BJ (cell line): ENCODE results near the gene MDK. TPM values are rescaled to one million over a fixed set of nuclear protein-coding genes. Genes with fewer than 3 reads are reported as not detected.

Experiments used
- CTCF ChIA-PET: fragments of 350-600 bp; formaldehyde crosslinking; extraction: SDS; loops from one replicate; lab custom pipeline; 2021; ENCODE audit warnings: antibody characterized with exemption, inconsistent platforms; lab: Yijun Ruan, JAX
- POLR2A ChIA-PET: fragments of 300-600 bp; sonication (Branson Sonifier 250); formaldehyde crosslinking; extraction: SDS; loops from one replicate; lab custom pipeline; 2021; ENCODE audit warnings: antibody characterized with exemption; lab: Charles Lee
- DNase-seq: peaks from one replicate; pipeline ENCODE4 v3.0.0-alpha.2; 2011; ENCODE audit warnings: low read depth
- H3K27me3 ChIP-seq: 2 replicates; pipeline ENCODE4 v1.6.0; 2011; ENCODE audit warnings: low read length; ENCODE audit not compliant: control insufficient read depth, insufficient read depth
- H3K36me3 ChIP-seq: 2 replicates; pipeline ENCODE4 v1.5.1; 2011; ENCODE audit warnings: low read length; ENCODE audit not compliant: control insufficient read depth, insufficient read depth
- H3K4me3 ChIP-seq: 2 replicates; pipeline ENCODE4 v1.5.1; 2011; ENCODE audit warnings: low read depth, mild to moderate bottlenecking, control low read depth, low read length
- polyA plus RNA-seq: library from polyadenylated mRNA; depleted of rRNA; stranded (reverse); fragments of >200 nt; gene quantifications from 2 replicates; pipeline ENCODE4 v1.2.3, GENCODE V29; 2011
- TF ChIP-seq, protein P1 (sequence below): IDR thresholded peaks from 2 replicates; pipeline ENCODE4 v1.5.1; 2011; ENCODE audit warnings: low read depth, mild to moderate bottlenecking, control low read depth, inconsistent platforms, low read length, moderate library complexity; ENCODE audit not compliant: insufficient read depth

The MDK gene
- polyA plus RNA-seq, 1 experiment = 91.9 TPM

DNA sequence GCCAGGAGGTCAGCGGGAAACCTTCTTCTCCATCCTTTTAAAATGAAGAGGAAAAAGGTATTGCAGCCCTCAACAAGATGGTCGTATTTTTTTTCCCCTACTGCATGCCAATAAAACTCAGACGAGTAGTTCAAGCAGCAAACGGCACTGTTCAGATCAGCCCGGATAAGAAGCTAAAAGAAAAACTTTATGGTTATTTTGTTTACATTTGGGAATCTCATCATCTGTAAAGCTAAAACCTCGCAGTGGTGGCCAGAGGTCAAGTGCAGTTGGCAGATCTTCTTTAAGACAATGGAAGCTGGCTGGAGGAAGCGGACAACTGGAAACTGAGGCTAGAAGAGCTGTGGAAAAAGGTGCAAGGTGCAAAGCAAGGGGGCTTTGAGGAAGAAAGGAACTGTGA is 41.1 kb downstream of the MDK start:
- CTCF ChIA-PET = interaction anchor here (1.7 to 2.9 kb wide), 2 partner anchors 9 to 13 kb away, joined by 5 to 13 read pairs; no protein-coding TSS in a partner anchor
- no peak overlapping the region for H3K4me3 ChIP-seq
- DNase-seq = no peak
- TF ChIP-seq, protein P1, sequence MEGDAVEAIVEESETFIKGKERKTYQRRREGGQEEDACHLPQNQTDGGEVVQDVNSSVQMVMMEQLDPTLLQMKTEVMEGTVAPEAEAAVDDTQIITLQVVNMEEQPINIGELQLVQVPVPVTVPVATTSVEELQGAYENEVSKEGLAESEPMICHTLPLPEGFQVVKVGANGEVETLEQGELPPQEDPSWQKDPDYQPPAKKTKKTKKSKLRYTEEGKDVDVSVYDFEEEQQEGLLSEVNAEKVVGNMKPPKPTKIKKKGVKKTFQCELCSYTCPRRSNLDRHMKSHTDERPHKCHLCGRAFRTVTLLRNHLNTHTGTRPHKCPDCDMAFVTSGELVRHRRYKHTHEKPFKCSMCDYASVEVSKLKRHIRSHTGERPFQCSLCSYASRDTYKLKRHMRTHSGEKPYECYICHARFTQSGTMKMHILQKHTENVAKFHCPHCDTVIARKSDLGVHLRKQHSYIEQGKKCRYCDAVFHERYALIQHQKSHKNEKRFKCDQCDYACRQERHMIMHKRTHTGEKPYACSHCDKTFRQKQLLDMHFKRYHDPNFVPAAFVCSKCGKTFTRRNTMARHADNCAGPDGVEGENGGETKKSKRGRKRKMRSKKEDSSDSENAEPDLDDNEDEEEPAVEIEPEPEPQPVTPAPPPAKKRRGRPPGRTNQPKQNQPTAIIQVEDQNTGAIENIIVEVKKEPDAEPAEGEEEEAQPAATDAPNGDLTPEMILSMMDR = no peak
- H3K27me3 ChIP-seq = no peaks in the 10 kb centered on the region
- POLR2A ChIA-PET = no interaction called here
- H3K36me3 ChIP-seq = peaks cover 3% of the 10 kb centered on the region

DNA sequence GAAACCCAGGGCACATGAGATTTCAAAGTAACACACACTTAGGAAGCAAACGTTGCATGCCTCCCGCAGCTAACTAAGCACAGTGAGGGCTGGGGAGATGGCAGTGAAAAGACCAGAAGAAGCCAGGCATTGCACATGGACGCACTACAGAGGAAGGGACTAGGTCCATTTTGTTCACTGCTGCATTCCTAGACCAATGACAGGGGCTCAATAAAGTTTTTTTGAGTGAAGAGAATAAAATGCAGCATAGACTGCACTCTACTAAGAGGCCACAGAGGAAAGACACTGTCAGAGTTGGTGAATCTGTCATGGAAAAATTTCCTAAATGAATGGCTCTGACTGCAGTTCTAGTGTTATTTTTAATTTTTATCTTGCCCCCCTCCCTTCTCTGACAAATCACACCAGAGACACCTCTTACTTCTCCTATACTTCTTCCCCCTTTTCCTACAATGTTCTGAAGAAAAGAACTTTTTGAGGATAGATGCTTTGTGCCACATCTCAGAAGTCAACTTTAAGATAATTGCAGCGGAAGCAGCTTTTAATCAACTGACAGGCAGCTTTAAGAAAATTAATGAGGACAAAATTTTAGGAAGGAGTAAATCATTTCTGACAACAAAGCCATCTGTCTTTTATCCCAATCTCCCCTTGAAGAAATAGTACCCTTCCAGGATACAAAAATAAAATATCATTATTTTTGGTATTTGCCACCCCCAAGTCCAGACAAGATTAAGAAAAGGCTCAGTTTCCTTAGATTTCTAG is 44.9 kb downstream of the MDK start:
- peaks cover 8% of the 10 kb centered on the region for H3K36me3 ChIP-seq
- no peak overlapping the region for H3K4me3 ChIP-seq
- DNase-seq = no peak
- TF ChIP-seq, protein P1 = no peak
- H3K27me3 ChIP-seq = no peaks in the 10 kb centered on the region
- POLR2A ChIA-PET = interaction anchor here (0.5 kb wide), 1 partner anchor 123 kb away, joined by 9 read pairs; no protein-coding TSS in a partner anchor
- CTCF ChIA-PET = no interaction called here

DNA sequence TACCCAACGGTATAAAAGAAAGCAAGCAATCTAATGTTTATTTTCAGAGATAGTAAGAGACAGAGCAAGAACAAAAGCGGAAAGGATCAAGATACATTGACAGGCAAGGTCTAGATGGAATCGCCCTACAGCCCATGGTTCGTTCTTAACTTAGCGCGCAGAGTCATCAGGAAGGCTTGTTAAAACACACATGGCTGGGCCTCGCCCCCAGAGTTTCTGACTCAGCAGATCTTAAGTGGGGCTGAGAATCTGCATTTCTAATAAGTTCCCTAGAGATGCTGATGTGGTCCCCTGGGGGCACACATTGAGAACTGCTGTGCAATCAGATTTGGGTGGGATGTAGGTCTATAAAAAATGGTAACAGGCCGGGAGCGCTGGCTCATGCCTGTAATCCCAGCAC is 45.9 kb downstream of the MDK start:
- DNase-seq = no peak
- TF ChIP-seq, protein P1 = no peak

DNA sequence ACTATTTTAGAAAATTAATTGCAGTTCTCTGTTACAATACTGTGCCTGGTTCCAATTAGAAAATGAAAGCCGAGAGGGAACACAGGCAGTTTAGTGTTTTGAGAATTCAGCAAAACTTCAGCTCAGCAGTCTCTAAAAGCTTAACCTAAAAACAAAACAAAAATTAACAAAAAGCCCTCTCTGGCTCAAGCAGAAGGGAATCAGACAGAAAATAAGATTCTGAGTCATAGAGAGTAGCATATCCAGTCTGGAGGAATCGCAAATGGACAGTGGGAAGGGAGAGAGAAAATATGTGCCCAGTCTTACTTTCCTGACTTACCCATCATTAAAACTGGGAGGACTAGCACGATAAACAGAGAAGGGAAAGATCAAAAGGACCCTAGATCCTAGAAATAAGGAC is 48.2 kb downstream of the MDK start:
- Histone ChIP-seq H3K36me3 (peaks cover 12% of the 10 kb centered on the region), H3K27me3 (no peaks in the 10 kb centered on the region), H3K4me3 (no peak overlapping the region)
- no peak for DNase-seq
- CTCF ChIA-PET = interaction anchor here (1.0 to 3.2 kb wide), 3 partner anchors 16 to 108 kb away, joined by 3 to 12 read pairs (median 4); no protein-coding TSS in a partner anchor
- POLR2A ChIA-PET = no interaction called here
- TF ChIP-seq, protein P1 = no peak

More for the DNA sequence above, 45.9 kb downstream of the MDK start:
- Histone ChIP-seq H3K27me3 (no peaks in the 10 kb centered on the region), H3K36me3 (peaks cover 6% of the 10 kb centered on the region), H3K4me3 (no peak overlapping the region)
- ChIA-PET POLR2A (no interaction called here), CTCF (no interaction called here)

DNA sequence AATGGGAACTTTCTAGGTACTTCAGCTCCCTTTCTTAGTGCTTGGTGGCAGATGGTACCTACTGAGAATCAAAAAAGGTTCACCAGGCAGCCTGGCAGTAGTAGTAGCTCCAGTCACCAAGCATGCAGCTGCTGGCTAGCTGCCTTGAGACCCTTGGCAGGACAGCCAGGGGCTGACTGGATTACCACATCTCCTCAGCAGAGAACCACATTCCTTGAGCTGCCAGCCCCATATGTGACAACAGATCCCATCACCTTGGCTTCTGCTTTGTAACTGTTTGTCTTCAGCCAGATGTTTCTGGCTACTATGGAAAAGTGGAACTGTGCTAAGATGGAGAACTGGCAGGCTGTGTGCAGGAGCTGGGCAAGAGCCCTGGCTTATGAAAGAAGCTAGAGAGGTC is 49.7 kb downstream of the MDK start:
- POLR2A ChIA-PET = no interaction called here
- TF ChIP-seq, protein P1 = no peak
- CTCF ChIA-PET = interaction anchor here (0.6 to 3.2 kb wide), 6 partner anchors 12 to 745 kb away, joined by 3 to 12 read pairs (median 4); partner anchors contain the start of gene CHRM4
- Histone ChIP-seq H3K27me3 (no peaks in the 10 kb centered on the region), H3K36me3 (peaks cover 13% of the 10 kb centered on the region), H3K4me3 (no peak overlapping the region)
- DNase-seq = no peak
